EH (cell line): ENCODE results near the gene EXOC4.

Source experiments
- DNase-seq: peaks from one replicate; pipeline ENCODE4 v3.0.0-alpha.2; 2015; ENCODE audit warnings: low read depth

EXOC4 gene

GRCh38 chr7:134040988-134041387, 788.1 kb downstream of the EXOC4 start:
- no peak for DNase-seq

GRCh38 chr7:134041477-134041876, 788.6 kb downstream of the EXOC4 start:
- no peak for DNase-seq

GRCh38 chr7:134042307-134042706, 789.4 kb downstream of the EXOC4 start:
- no peak for DNase-seq

GRCh38 chr7:134044682-134045081, 791.8 kb downstream of the EXOC4 start:
- peak; percentile 9 for DNase-seq

- no peak for DNase-seq
These were observed 792.8 kb downstream of the EXOC4 start for GRCh38 chr7:134045716-134046115.

- DNase-seq = no peak
These were observed 793.8 kb downstream of the EXOC4 start for GRCh38 chr7:134046594-134047128.

- DNase-seq = no peak
These were observed 794.8 kb downstream of the EXOC4 start for GRCh38 chr7:134047675-134048074.

- no peak for DNase-seq
These were observed 795.3 kb downstream of the EXOC4 start for GRCh38 chr7:134048166-134048565.

GRCh38 chr7:134051020-134051419, 798.1 kb downstream of the EXOC4 start:
- no peak for DNase-seq

GRCh38 chr7:134056816-134057215, 803.9 kb downstream of the EXOC4 start:
- no peak for DNase-seq

GRCh38 chr7:134058521-134058920, 805.6 kb downstream of the EXOC4 start:
- DNase-seq = no peak

GRCh38 chr7:134058980-134059379, 806.1 kb downstream of the EXOC4 start:
- DNase-seq = peak; percentile 18

- no peak for DNase-seq
These were observed 807.0 kb downstream of the EXOC4 start for GRCh38 chr7:134059921-134060320.

- DNase-seq = no peak
These were observed 808.0 kb downstream of the EXOC4 start for GRCh38 chr7:134060874-134061273.

GRCh38 chr7:134062460-134062859, 809.6 kb downstream of the EXOC4 start:
- no peak for DNase-seq

- DNase-seq = no peak
These were observed 812.5 kb downstream of the EXOC4 start for GRCh38 chr7:134065415-134065814.

GRCh38 chr7:134067164-134067563, 814.3 kb downstream of the EXOC4 start:
- no peak for DNase-seq

- DNase-seq = no peak
These were observed 815.8 kb downstream of the EXOC4 start for GRCh38 chr7:134068670-134069069.

GRCh38 chr7:134069187-134069586, 816.3 kb downstream of the EXOC4 start:
- DNase-seq = no peak

- no peak for DNase-seq
These were observed 817.8 kb downstream of the EXOC4 start for GRCh38 chr7:134070673-134071072.

- no peak for DNase-seq
These were observed 818.8 kb downstream of the EXOC4 start for GRCh38 chr7:134071355-134072331.

- no peak for DNase-seq
These were observed 820.4 kb downstream of the EXOC4 start for GRCh38 chr7:134073276-134073675.

- DNase-seq = no peak
These were observed 822.9 kb downstream of the EXOC4 start for GRCh38 chr7:134075799-134076198.
